Neutrophil (primary cell): ENCODE results near the gene DHX8.

ENCODE experiments used
- H3K27ac ChIP-seq: fragments of 200-600 bp; sonication (generic); 2 replicates; pipeline ENCODE4 v1.5.1; 2016; ENCODE audit warnings: mild to moderate bottlenecking, moderate library complexity
- H3K27me3 ChIP-seq: fragments of 200-600 bp; sonication (generic); 2 replicates; pipeline ENCODE4 v1.6.0; 2016; ENCODE audit warnings: mild to moderate bottlenecking
- H3K36me3 ChIP-seq: fragments of 200-600 bp; sonication (generic); 2 replicates; pipeline ENCODE4 v1.5.1; 2017
- H3K4me1 ChIP-seq, 2 experiments: fragments of 200-600 bp in 1 of 2; sonication (generic) in 1 of 2; 1 replicate in 1 of 2; 2 replicates in 1 of 2; pipeline versions ENCODE4 v1.5.1 to v1.6.1; 2013 to 2016; ENCODE audit warnings: low read depth in 1 of 2, low read length in 1 of 2, mild to moderate bottlenecking in 1 of 2, moderate library complexity in 1 of 2; ENCODE audit not compliant: control insufficient read depth in 1 of 2, insufficient read depth in 1 of 2
- H3K4me3 ChIP-seq, 2 experiments: fragments of 200-600 bp in 1 of 2; sonication (generic) in 1 of 2; 1 replicate in 1 of 2; 2 replicates in 1 of 2; pipeline ENCODE4 v1.5.1; 2013 to 2016; ENCODE audit warnings: low read depth in 1 of 2, low read length in 1 of 2, mild to moderate bottlenecking in 1 of 2, moderate library complexity in 1 of 2
- H3K9me3 ChIP-seq: fragments of 200-600 bp; sonication (generic); 2 replicates; pipeline ENCODE4 v1.5.1; 2016
- CTCF ChIP-seq: fragments of 200-600 bp; sonication (generic); IDR thresholded peaks from 2 replicates; pipeline ENCODE4 v1.5.1; 2016; ENCODE audit warnings: antibody characterized with exemption

DHX8 gene

DNA sequence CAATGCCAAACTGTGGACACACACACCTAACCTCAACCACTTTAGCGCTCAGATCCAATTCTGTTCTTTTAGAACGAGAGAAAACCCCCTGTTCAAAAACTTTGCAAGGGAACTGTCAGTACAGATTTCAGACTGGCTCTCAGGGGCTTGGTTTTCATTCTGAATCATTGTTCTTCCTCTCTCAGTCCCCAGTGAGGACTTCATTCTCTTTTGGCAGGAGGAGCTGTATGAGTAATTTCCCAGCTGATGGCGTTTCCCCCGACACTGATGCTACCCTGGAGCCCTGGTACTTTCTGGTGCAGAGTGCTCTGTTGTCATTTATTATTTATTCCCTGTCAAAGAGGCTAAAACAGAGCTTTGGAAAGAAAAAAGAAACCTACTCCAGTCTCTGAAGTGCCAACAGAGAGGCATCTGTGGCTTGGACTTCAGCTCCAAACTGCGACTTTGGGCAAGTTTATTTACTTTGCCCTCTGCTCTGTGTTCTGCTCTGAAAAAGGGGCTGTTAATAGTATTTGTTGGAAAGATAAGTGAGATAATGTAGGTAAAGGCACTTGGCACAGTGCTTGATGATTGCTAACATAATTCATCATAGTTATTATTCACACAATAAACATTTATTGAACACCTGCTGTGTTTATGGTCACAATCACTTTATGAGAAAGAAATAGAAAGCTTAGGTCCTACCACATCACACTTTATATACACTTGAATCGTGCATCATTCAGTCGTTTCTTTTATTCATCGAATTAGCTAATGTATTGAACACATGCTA lies 34.0 kb downstream of the DHX8 start:
- no peaks in the 10 kb centered on the region for H3K4me1 ChIP-seq
- peaks cover 4% of the 10 kb centered on the region for H3K9me3 ChIP-seq
- no peak overlapping the region for H3K4me3 ChIP-seq
- no peak overlapping the region for H3K27ac ChIP-seq
- no peak for TF ChIP-seq CTCF
- no peaks in the 10 kb centered on the region for H3K27me3 ChIP-seq
- peaks cover 98% of the 10 kb centered on the region for H3K36me3 ChIP-seq

DNA sequence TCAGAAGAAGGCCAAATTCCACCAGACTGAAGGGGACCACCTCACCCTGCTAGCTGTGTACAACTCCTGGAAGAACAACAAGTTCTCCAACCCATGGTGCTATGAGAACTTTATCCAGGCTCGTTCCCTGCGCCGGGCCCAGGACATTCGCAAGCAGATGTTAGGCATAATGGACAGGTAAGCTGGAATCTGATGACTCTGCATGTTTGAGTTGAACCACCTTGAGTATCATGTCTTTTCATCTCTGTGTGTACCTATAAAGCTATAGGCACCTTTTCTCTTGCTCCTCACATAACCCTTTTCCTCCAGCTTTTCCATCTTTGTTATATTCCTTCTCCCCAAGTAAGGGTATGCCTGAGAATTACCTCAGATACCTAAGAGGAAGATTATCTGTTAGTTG lies 37.6 kb downstream of the DHX8 start:
- Histone ChIP-seq H3K4me1 (no peaks in the 10 kb centered on the region), H3K9me3 (peaks cover 4% of the 10 kb centered on the region), H3K4me3 (no peak overlapping the region), H3K36me3 (peaks cover 100% of the 10 kb centered on the region), H3K27me3 (no peaks in the 10 kb centered on the region), H3K27ac (no peak overlapping the region)
- no peak for TF ChIP-seq CTCF

GRCh38 chr17:43524945-43525575 lies 41.3 kb downstream of the DHX8 start:
- no peak for TF ChIP-seq CTCF
- Histone ChIP-seq H3K36me3 (peaks cover 99% of the 10 kb centered on the region), H3K27ac (no peak overlapping the region), H3K9me3 (peaks cover 4% of the 10 kb centered on the region), H3K4me3 (no peak overlapping the region), H3K27me3 (no peaks in the 10 kb centered on the region), H3K4me1 (no peaks in the 10 kb centered on the region)

DNA sequence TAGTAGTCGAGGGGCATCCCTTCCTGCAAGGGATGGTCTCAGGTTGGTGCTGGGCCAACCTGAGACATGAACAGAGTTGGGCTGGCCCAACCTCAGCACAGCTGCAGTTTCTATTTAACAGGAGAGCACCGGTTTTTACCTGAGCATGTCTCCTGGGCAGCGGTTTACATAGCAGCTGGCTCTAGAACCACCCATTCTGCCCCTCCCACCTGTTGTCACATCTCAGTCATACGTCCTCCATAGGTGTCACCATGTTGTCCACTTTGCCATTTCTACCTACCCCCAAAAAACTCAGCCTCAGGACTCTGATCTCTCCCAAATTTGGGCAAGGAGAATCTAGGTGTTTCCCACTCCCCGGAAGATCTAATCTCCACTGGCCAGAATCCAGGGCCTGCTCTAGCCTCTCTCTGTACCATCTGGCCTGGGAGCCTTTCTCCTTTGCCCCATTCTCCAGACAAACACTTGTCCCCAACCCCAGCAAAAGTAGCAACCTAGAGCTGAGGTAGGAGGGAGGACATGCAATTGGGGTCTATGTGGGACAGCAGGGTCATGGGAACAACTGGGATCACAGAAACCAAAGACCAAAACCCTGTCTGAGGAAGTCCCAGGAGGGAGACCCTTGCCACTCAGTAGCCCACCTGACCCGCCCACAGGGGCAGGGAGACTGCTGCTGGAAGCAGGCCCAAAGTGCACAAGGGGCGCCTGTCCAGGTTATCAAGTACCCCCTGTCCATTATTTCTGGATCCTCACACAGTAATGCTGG lies 43.3 kb downstream of the DHX8 start:
- no peak overlapping the region for H3K4me3 ChIP-seq
- H3K36me3 ChIP-seq, result peaks cover 79% of the 10 kb centered on the region
- H3K27me3 ChIP-seq, result no peaks in the 10 kb centered on the region
- H3K9me3 ChIP-seq, result peaks cover under 1% of the 10 kb centered on the region
- no peak overlapping the region for H3K27ac ChIP-seq
- TF ChIP-seq CTCF, result no peak
- H3K4me1 ChIP-seq, result no peaks in the 10 kb centered on the region

GRCh38 chr17:43528319-43528987 lies 44.7 kb downstream of the DHX8 start:
- Histone ChIP-seq H3K4me1 (no peaks in the 10 kb centered on the region), H3K27me3 (no peaks in the 10 kb centered on the region), H3K9me3 (no peaks in the 10 kb centered on the region), H3K27ac (no peak overlapping the region), H3K36me3 (peaks cover 65% of the 10 kb centered on the region), H3K4me3 (no peak overlapping the region)
- TF ChIP-seq CTCF, result no peak
